Lower lobe of right lung (tissue), 2 donors: ENCODE data around the gene FBL. TPM values are rescaled to one million over a fixed set of nuclear protein-coding genes. Genes with fewer than 3 reads are reported as not detected.

ENCODE experiments used
- ATAC-seq, 2 donors: fragments of 200-7000 bp; cut with Tn5 transposase; one replicate each; pipeline ENCODE4 v1.9.1; 2020 to 2022; ENCODE audit warnings: mild to moderate bottlenecking in 2 of 2, moderate library complexity in 2 of 2
- DNase-seq: peaks from one replicate; pipeline ENCODE4 v3.0.0-alpha.2; 2020
- H3K27ac ChIP-seq: fragments of 200-600 bp; one replicate; pipeline ENCODE4 v1.8.0; 2022
- H3K27me3 ChIP-seq: fragments of 200-600 bp; one replicate; pipeline ENCODE4 v1.8.0; 2022; ENCODE audit warnings: low read depth
- H3K36me3 ChIP-seq: fragments of 200-600 bp; one replicate; pipeline ENCODE4 v1.8.0; 2022; ENCODE audit warnings: mild to moderate bottlenecking
- H3K4me1 ChIP-seq: fragments of 200-600 bp; one replicate; pipeline ENCODE4 v1.8.0; 2022
- H3K4me3 ChIP-seq: fragments of 200-600 bp; one replicate; pipeline ENCODE4 v1.8.0; 2022; ENCODE audit warnings: mild to moderate bottlenecking
- H3K9me3 ChIP-seq: fragments of 200-600 bp; one replicate; pipeline ENCODE4 v1.8.0; 2022
- CTCF ChIP-seq: fragments of 200-600 bp; IDR thresholded peaks from one replicate; pipeline ENCODE4 v1.8.0; 2022; ENCODE audit warnings: antibody characterized with exemption, mild to moderate bottlenecking
- intact Hi-C: fragments of 100-400 bp; cut with DNase I; formaldehyde crosslinking; loops from one replicate; pipeline ENCODE4 v1.11.0; 2022
- total RNA-seq: library from RNA; stranded (reverse); fragmentation: NEBNext Ultra II Directional; extraction: Animal tissue kit (Norgen Biotek cat#: 25700); gene quantifications from one replicate; pipeline ENCODE4 v1.2.1, GENCODE V29; 2021
- donor health status: DM: no; HTN: yes; CAD: no; lungs with severe emphysema.

FBL gene
- total RNA-seq, 1 donor from 2014 or later, result 117 TPM

GRCh38 chr19:39820696-39821095, 25.5 kb downstream of the FBL start:
- ATAC-seq (no peak), DNase-seq (no peak)
- Histone ChIP-seq H3K36me3 (peaks cover 21% of the 10 kb centered on the region), H3K27me3 (no peaks in the 10 kb centered on the region), H3K27ac (no peak overlapping the region), H3K4me1 (peaks cover 7% of the 10 kb centered on the region), H3K4me3 (no peak overlapping the region), H3K9me3 (no peaks in the 10 kb centered on the region)
- TF ChIP-seq CTCF, result no peak
- intact Hi-C loops, result no loop called here

GRCh38 chr19:39819786-39820185, 26.4 kb downstream of the FBL start:
- no peak for DNase-seq
- Histone ChIP-seq H3K36me3 (peaks cover 15% of the 10 kb centered on the region), H3K27ac (no peak overlapping the region), H3K9me3 (no peaks in the 10 kb centered on the region), H3K4me3 (no peak overlapping the region), H3K27me3 (no peaks in the 10 kb centered on the region), H3K4me1 (peaks cover 5% of the 10 kb centered on the region)
- intact Hi-C loops, result no loop called here
- no peak for TF ChIP-seq CTCF
- ATAC-seq, result no peak

- ATAC-seq (no peak), DNase-seq (no peak)
- Histone ChIP-seq H3K27ac (no peak overlapping the region), H3K9me3 (no peaks in the 10 kb centered on the region), H3K4me3 (no peak overlapping the region), H3K4me1 (peaks cover 2% of the 10 kb centered on the region), H3K27me3 (no peaks in the 10 kb centered on the region), H3K36me3 (peaks cover 15% of the 10 kb centered on the region)
- intact Hi-C loops, result no loop called here
- no peak for TF ChIP-seq CTCF
Observed at GRCh38 chr19:39818626-39819097, 27.5 kb downstream of the FBL start.

GRCh38 chr19:39817888-39818561, 28.2 kb downstream of the FBL start:
- H3K27me3 ChIP-seq, result no peaks in the 10 kb centered on the region
- ATAC-seq (no peak), DNase-seq (no peak)
- peaks cover 15% of the 10 kb centered on the region for H3K36me3 ChIP-seq
- intact Hi-C loops, result no loop called here
- H3K27ac ChIP-seq, result no peak overlapping the region
- no peak for TF ChIP-seq CTCF
- no peak overlapping the region for H3K4me3 ChIP-seq
- no peaks in the 10 kb centered on the region for H3K4me1 ChIP-seq
- no peaks in the 10 kb centered on the region for H3K9me3 ChIP-seq

GRCh38 chr19:39816287-39817048, 29.7 kb downstream of the FBL start:
- DNase-seq (no peak), ATAC-seq (no peak)
- Histone ChIP-seq H3K9me3 (no peaks in the 10 kb centered on the region), H3K27me3 (no peaks in the 10 kb centered on the region), H3K27ac (no peak overlapping the region), H3K4me3 (no peak overlapping the region), H3K36me3 (peaks cover 15% of the 10 kb centered on the region), H3K4me1 (no peaks in the 10 kb centered on the region)
- no peak for TF ChIP-seq CTCF
- intact Hi-C loops, result no loop called here
